Mesothelial cell of epicardium (in vitro differentiated cells): ENCODE results near the gene OPCML. TPM values are rescaled to one million over a fixed set of nuclear protein-coding genes. Genes with fewer than 3 reads are reported as not detected.

Source experiments
- DNase-seq, 2 experiments: peaks; one replicate each; pipeline ENCODE4 v3.0.0; 2021; ENCODE audit warnings: low spot score in 2 of 2; ENCODE audit not compliant: unreplicated experiment in 2 of 2
- H3K27ac Mint-ChIP-seq: 2 replicates; pipeline ENCODE4 v1.8.0; 2021; ENCODE audit warnings: mixed read lengths
- H3K27me3 Mint-ChIP-seq: 2 replicates; pipeline ENCODE4 v1.8.0; 2021; ENCODE audit warnings: low read depth, mixed read lengths
- H3K36me3 Mint-ChIP-seq: 2 replicates; pipeline ENCODE4 v1.8.0; 2021; ENCODE audit warnings: mixed read lengths
- H3K4me1 Mint-ChIP-seq: 2 replicates; pipeline ENCODE4 v1.8.0; 2021; ENCODE audit warnings: mixed read lengths
- H3K4me3 Mint-ChIP-seq: 2 replicates; pipeline ENCODE4 v1.8.0; 2021; ENCODE audit warnings: mild to moderate bottlenecking, moderate library complexity, mixed read lengths
- H3K9me3 Mint-ChIP-seq: 2 replicates; pipeline ENCODE4 v1.8.0; 2021; ENCODE audit warnings: mixed read lengths
- total RNA-seq: library from RNA; stranded (reverse); gene quantifications from 3 replicates; pipeline ENCODE4 v1.2.1, GENCODE V29; 2021
- TF ChIP-seq, protein P1 (sequence below): fragments of 200-600 bp; sonication (generic); IDR thresholded peaks from one replicate; pipeline ENCODE4 v1.5.0; 2021; ENCODE audit warnings: antibody characterized with exemption; ENCODE audit not compliant: unreplicated experiment

The OPCML gene
- total RNA-seq, 1 donor from 2014 or later: 3.0 TPM

DNA sequence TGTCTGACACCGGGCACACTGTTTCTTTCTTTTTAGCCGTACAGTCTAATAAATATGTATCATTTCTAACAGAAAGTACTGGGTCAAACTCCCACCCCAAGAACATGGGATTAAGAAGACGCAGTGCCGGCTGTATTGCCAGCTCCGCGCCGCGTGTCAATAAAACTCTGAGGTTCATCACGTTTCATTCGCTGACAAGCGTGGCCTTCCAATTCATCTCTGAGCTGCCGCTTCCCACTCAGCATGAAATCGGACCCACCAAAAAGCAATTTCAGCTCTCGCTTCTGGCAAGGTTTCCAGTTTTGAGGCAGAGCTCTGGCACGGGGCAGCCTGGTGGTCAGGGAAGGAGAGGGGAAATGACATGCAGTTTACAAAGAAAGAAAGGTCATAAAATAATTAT lies 819.8 kb downstream of the OPCML start:
- H3K27ac Mint-ChIP-seq: no peak overlapping the region
- H3K36me3 Mint-ChIP-seq: no peaks in the 10 kb centered on the region
- TF ChIP-seq, protein P1, sequence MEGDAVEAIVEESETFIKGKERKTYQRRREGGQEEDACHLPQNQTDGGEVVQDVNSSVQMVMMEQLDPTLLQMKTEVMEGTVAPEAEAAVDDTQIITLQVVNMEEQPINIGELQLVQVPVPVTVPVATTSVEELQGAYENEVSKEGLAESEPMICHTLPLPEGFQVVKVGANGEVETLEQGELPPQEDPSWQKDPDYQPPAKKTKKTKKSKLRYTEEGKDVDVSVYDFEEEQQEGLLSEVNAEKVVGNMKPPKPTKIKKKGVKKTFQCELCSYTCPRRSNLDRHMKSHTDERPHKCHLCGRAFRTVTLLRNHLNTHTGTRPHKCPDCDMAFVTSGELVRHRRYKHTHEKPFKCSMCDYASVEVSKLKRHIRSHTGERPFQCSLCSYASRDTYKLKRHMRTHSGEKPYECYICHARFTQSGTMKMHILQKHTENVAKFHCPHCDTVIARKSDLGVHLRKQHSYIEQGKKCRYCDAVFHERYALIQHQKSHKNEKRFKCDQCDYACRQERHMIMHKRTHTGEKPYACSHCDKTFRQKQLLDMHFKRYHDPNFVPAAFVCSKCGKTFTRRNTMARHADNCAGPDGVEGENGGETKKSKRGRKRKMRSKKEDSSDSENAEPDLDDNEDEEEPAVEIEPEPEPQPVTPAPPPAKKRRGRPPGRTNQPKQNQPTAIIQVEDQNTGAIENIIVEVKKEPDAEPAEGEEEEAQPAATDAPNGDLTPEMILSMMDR: no peak
- H3K4me1 Mint-ChIP-seq: peaks cover 6% of the 10 kb centered on the region
- peaks cover 9% of the 10 kb centered on the region for H3K27me3 Mint-ChIP-seq
- H3K4me3 Mint-ChIP-seq: no peak overlapping the region
- H3K9me3 Mint-ChIP-seq: no peaks in the 10 kb centered on the region
- DNase-seq: no peak

DNA sequence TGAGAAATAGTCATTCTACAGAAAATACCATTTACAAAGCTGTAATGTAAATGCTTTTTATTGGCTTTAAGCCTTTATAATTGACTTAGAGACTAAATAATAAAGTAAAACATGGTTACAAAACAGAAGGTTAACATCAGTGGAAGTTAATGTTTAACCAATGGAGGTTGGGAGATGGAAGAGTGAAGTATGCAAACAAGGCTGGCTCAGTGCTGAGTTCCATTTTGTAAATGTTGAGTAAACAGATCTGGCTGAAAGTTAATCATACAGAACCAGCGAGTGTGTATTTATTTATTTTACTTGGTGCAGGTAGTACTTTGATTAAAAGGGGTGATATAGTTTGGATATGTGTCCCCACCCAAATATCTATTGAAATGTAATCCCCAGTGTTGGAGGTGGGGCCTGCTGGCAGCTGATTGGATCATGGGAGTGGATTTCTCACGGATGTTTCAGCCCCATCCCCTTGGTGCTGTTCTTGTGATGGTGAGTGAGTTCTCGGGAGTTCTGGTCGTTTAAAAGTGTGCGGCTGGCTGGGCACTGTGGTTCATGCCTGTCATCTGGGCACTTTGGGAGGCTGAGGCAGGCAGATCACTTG lies 827.4 kb downstream of the OPCML start:
- no peak overlapping the region for H3K4me3 Mint-ChIP-seq
- peaks cover 34% of the 10 kb centered on the region for H3K9me3 Mint-ChIP-seq
- DNase-seq: no peak
- peaks cover 6% of the 10 kb centered on the region for H3K4me1 Mint-ChIP-seq
- no peak overlapping the region for H3K27ac Mint-ChIP-seq
- H3K36me3 Mint-ChIP-seq: peaks cover 4% of the 10 kb centered on the region
- TF ChIP-seq, protein P1: no peak
- H3K27me3 Mint-ChIP-seq: no peaks in the 10 kb centered on the region

DNA sequence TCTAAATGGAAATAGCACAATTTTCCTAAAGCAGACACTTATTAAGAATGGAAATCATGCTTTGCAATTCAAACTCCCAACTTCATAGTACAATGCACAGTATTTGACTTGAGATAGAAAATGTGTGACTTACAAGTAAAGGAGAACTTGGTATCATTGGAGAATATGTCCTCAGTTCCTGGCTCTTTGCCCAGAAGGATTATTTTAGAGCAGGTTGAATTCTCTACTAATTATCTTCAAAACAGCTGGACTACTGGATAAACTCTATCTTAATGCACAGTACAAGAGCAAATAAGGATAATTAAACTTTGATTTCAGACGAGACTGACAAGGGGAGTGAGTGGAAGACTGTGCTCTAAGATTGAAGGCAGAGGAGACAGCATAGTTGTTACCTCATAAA lies 839.4 kb downstream of the OPCML start:
- Mint-ChIP-seq H3K4me3 (no peak overlapping the region), H3K9me3 (no peaks in the 10 kb centered on the region), H3K27me3 (peaks cover 49% of the 10 kb centered on the region), H3K4me1 (peaks cover 4% of the 10 kb centered on the region), H3K36me3 (no peaks in the 10 kb centered on the region), H3K27ac (no peak overlapping the region)
- TF ChIP-seq, protein P1: no peak
- no peak for DNase-seq

DNA sequence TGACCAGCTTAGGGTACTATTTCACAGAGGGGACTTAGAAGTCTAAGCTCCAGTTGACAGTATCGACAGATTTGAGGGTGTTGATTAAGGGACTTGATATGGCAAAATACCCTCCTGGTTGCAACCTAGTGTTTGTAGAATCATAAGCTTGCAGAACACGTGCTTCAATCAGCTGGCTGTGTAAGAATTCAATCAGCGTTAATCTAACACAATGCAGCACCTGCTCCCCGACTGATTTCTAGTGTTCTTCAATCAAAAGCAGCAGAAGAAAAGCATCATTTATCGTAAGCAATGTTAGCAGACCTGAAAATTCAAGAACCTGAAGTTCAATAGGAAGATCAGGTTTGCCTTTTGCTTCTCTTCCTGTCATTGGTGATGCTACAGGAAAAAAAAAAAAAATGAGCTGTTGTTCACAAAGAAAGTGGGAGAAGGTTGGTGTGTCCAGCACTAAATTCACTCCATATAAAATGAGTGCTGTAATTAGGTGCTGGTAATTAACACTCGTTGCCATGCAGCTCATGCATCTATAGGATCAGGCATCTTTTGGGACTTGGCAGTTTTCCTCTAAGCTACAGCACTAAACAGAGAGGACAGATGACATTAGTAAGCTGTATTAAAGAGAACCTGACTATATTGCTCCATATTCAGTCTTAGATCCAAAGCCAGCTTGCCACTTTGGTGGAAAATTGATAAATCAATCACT lies 840.3 kb downstream of the OPCML start:
- no peak overlapping the region for H3K27ac Mint-ChIP-seq
- H3K4me1 Mint-ChIP-seq: peaks cover 4% of the 10 kb centered on the region
- no peak overlapping the region for H3K4me3 Mint-ChIP-seq
- TF ChIP-seq, protein P1: no peak
- no peaks in the 10 kb centered on the region for H3K36me3 Mint-ChIP-seq
- peaks cover 53% of the 10 kb centered on the region for H3K27me3 Mint-ChIP-seq
- no peak for DNase-seq
- H3K9me3 Mint-ChIP-seq: no peaks in the 10 kb centered on the region

DNA sequence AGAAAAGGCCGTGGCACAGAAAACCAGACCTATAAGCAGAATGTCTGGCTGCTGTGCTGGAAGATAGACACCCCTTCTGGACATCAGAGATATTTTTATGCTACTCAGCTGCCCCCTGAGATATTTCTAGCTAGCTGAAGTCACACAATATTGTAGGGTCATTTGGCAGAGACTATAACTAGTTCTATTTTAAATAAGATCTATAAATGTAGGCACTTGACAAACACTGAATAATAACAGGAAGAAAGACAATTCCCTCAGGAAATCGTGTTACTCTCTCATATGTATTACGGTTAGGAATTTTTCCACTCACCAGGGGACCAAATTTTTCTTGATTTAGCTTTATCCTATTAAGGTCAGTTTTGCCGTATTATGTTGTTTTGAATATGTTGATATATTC lies 845.4 kb downstream of the OPCML start:
- no peaks in the 10 kb centered on the region for H3K36me3 Mint-ChIP-seq
- H3K27ac Mint-ChIP-seq: no peak overlapping the region
- no peaks in the 10 kb centered on the region for H3K9me3 Mint-ChIP-seq
- H3K4me3 Mint-ChIP-seq: no peak overlapping the region
- H3K27me3 Mint-ChIP-seq: peaks cover 51% of the 10 kb centered on the region
- DNase-seq: no peak
- H3K4me1 Mint-ChIP-seq: no peaks in the 10 kb centered on the region
- TF ChIP-seq, protein P1: no peak
